NCI-H748 (cell line): ENCODE measurements around the gene SLC51A.
"Not testable (repeated sequence)": the region's sequence is repeated elsewhere in the genome, so short reads cannot be mapped to it uniquely, and the experiment has no call there.

Experiments used
- DNase-seq: peaks from one replicate; lab custom pipeline; 2025; ENCODE audit not compliant: unreplicated experiment; lab: John Stamatoyannopoulos, UW

Gene SLC51A

GRCh38 chr3:196216089-196216564 lies at the start of gene SLC51A:
Gene SLC51A, plus strand, starts transcription at chr3:196216534. Its CDS starts 179 bp downstream, at chr3:196216713.
- DNase-seq: no peak

GRCh38 chr3:196166741-196167140 lies 49.6 kb upstream of the SLC51A start:
- no peak for DNase-seq

GRCh38 chr3:196168808-196169391 lies 47.4 kb upstream of the SLC51A start:
- peak; percentile 4 for DNase-seq

GRCh38 chr3:196169836-196170240 lies 46.5 kb upstream of the SLC51A start:
- no peak for DNase-seq

GRCh38 chr3:196170296-196170695 lies 46.0 kb upstream of the SLC51A start:
- DNase-seq: not testable (repeated sequence)

- no peak for DNase-seq
Observed at GRCh38 chr3:196174652-196175051, 41.7 kb upstream of the SLC51A start.

GRCh38 chr3:196175116-196175625 lies 41.2 kb upstream of the SLC51A start:
- no peak for DNase-seq

GRCh38 chr3:196175722-196176121 lies 40.6 kb upstream of the SLC51A start:
- DNase-seq: no peak

- no peak for DNase-seq
Observed at GRCh38 chr3:196177567-196177966, 38.8 kb upstream of the SLC51A start.

GRCh38 chr3:196177967-196178366 lies 38.4 kb upstream of the SLC51A start:
- no peak for DNase-seq

- DNase-seq: no peak
Observed at GRCh38 chr3:196178993-196179379, 37.3 kb upstream of the SLC51A start.

GRCh38 chr3:196179380-196180308 lies 36.7 kb upstream of the SLC51A start:
- DNase-seq: no peak

GRCh38 chr3:196180346-196180745 lies 36.0 kb upstream of the SLC51A start:
- no peak for DNase-seq

GRCh38 chr3:196181127-196181546 lies 35.2 kb upstream of the SLC51A start:
- peak; percentile 7 for DNase-seq

- DNase-seq: not testable (repeated sequence)
Observed at GRCh38 chr3:196184169-196184432, 32.2 kb upstream of the SLC51A start.

GRCh38 chr3:196184881-196185280 lies 31.5 kb upstream of the SLC51A start:
- DNase-seq: no peak

- DNase-seq: peak; percentile 90
Observed at GRCh38 chr3:196186651-196187573, 29.4 kb upstream of the SLC51A start.

- DNase-seq: no peak
Observed at GRCh38 chr3:196189566-196190347, 26.6 kb upstream of the SLC51A start.

- DNase-seq: no peak
Observed at GRCh38 chr3:196192036-196192523, 24.3 kb upstream of the SLC51A start.

- DNase-seq: no peak
Observed at GRCh38 chr3:196192524-196193051, 23.7 kb upstream of the SLC51A start.
